ENCODE data around the gene ZNF786.

The ZNF786 gene

GRCh38 chr7:149028346-149029109, 62.0 kb downstream of the ZNF786 start, which contains the start of gene PDIA4:
TSS of gene PDIA4 (minus strand) at chr7:149028505. CDS start at chr7:149028408, 97 bp downstream.
- no peak for TF ChIP-seq CTCF (IDR thresholded peaks at IDR 0.05; ENCODE audit: extremely low read depth, missing control alignments)
- peak; percentile 98 for DNase-seq (ENCODE audit: low spot score)

- no peak for DNase-seq (ENCODE audit: low spot score)
- TF ChIP-seq CTCF (IDR thresholded peaks at IDR 0.05; ENCODE audit: extremely low read depth, missing control alignments), result no peak
Measured at GRCh38 chr7:149027611-149028345, 62.7 kb downstream of the ZNF786 start.

- DNase-seq (ENCODE audit: low spot score), result peak; percentile 33
- TF ChIP-seq CTCF (IDR thresholded peaks at IDR 0.05; ENCODE audit: extremely low read depth, missing control alignments), result no peak
Measured at GRCh38 chr7:149027055-149027454, 63.5 kb downstream of the ZNF786 start.

- no peak for TF ChIP-seq CTCF (IDR thresholded peaks at IDR 0.05; ENCODE audit: extremely low read depth, missing control alignments)
- DNase-seq (ENCODE audit: low spot score), result no peak
Measured at GRCh38 chr7:149023662-149024061, 66.9 kb downstream of the ZNF786 start.

GRCh38 chr7:149022756-149023360, 67.7 kb downstream of the ZNF786 start:
- TF ChIP-seq CTCF (IDR thresholded peaks at IDR 0.05; ENCODE audit: extremely low read depth, missing control alignments), result no peak
- DNase-seq (ENCODE audit: low spot score), result no peak

GRCh38 chr7:149021725-149022062, 68.8 kb downstream of the ZNF786 start:
- no peak for DNase-seq (ENCODE audit: low spot score)
- TF ChIP-seq CTCF (IDR thresholded peaks at IDR 0.05; ENCODE audit: extremely low read depth, missing control alignments), result no peak

DNA sequence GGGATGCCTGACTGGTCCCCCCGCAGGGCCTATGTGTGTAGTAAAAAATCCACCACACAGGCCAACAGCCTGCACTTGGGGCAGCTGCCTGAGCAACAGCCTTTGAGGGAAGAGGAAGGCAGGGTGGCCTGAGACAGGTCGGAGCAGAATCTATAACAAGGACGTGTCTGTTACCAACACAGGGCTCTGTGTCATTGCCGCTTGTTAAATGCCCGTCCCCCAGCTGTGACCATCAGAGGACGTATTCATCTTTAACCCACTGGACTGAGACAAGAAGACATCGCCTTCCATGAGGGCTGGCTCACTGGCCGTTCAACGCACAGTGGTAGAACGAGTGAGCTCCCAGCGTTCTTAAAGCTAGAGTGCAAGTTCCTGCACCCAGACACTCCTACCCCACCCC, 70.0 kb downstream of the ZNF786 start:
- no peak for DNase-seq (ENCODE audit: low spot score)
- no peak for TF ChIP-seq CTCF (IDR thresholded peaks at IDR 0.05; ENCODE audit: extremely low read depth, missing control alignments)
